ENCODE data around the gene AP2A2.

DNA sequence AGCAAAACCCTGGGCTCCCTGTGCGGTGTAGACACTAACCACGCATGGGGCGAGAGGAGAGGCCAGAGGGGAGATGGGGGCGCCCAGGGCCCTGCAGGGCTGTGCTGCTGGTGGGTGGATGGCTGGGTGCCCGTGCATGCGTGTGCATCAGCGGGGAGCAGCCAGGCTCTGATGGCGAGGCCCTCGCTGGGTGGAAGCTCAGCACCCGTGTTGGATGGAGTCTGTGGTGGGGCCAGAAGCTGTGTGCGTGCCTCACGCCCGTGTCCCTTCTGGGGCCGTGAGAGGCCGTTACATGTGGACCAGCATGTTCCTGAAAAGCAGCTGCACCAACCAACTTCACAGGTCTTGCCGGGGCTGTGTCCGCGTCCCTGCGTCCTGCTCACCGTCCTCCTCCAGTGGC lies 77.5 kb downstream of the AP2A2 start:
- TF ChIP-seq, protein P1, sequence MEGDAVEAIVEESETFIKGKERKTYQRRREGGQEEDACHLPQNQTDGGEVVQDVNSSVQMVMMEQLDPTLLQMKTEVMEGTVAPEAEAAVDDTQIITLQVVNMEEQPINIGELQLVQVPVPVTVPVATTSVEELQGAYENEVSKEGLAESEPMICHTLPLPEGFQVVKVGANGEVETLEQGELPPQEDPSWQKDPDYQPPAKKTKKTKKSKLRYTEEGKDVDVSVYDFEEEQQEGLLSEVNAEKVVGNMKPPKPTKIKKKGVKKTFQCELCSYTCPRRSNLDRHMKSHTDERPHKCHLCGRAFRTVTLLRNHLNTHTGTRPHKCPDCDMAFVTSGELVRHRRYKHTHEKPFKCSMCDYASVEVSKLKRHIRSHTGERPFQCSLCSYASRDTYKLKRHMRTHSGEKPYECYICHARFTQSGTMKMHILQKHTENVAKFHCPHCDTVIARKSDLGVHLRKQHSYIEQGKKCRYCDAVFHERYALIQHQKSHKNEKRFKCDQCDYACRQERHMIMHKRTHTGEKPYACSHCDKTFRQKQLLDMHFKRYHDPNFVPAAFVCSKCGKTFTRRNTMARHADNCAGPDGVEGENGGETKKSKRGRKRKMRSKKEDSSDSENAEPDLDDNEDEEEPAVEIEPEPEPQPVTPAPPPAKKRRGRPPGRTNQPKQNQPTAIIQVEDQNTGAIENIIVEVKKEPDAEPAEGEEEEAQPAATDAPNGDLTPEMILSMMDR (IDR thresholded peaks at IDR 0.05), result no peak
- TF ChIP-seq POLR2A (IDR thresholded peaks at IDR 0.05), result no peak
